ENCODE measurements around the gene SLC8A2.
A peak's percentile ranks its signal among the peaks of the same experiment; 100 is the strongest.

The SLC8A2 gene

DNA sequence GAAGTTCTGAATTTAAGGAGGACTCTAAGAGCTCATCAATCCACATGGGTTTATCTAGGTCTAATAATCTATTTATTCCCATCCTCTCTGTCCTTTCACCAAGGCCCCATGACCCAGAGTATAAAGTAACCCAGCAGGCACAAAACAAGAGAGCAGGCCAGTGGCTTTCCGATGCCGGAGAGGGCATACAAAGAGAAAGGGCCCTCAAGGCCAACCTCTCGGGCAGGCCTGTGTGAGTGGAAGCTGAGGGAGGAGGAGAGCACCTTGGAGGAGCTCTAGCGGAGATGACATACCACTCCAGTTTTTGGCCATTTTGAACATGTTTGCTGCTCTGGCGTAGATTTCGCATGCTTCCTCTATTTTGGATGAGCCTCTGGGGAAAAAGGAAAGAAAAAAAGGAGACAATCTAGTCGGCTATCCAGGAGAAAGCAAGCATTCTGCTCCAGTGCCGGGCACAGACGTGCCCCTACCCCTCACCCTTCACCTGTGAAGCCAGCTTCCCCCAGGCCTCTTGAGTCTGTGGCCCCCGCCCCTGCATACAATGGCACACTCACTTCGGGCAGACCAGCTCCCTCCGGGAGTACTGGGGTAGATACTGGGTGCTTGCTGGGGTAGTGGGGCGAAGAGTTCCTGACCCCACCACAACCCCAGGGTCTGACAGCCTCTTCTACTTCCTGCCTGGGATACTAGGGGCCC lies 31.6 kb upstream of the SLC8A2 start:
- no peak overlapping the region for H2BK12ac ChIP-seq (ENCODE audit: low read length)
- H3K14ac ChIP-seq (ENCODE audit: low read length): no peak overlapping the region
- peaks cover 12 to 47% of the 10 kb centered on the region in 2 donors for H3K36me3 ChIP-seq (replicated peaks in 1 of 2; ENCODE audit: control insufficient read depth in 2 of 2, insufficient read depth in 2 of 2, low read length in 2 of 2)
- H3K27me3 ChIP-seq (ENCODE audit: control insufficient read depth in 3 of 3, insufficient read depth in 3 of 3, low read depth in 1 of 3, low read length in 3 of 3): no peaks in the 10 kb centered on the region
- H2AK5ac ChIP-seq (ENCODE audit: low read depth, low read length): no peak overlapping the region
- H3K18ac ChIP-seq (ENCODE audit: low read length): no peak overlapping the region
- no peak overlapping the region for H2BK5ac ChIP-seq (ENCODE audit: low read length)
- H2AFZ ChIP-seq (ENCODE audit: low read length): no peak overlapping the region
- no peak overlapping the region for H3K4ac ChIP-seq (ENCODE audit: low read length)
- H2BK120ac ChIP-seq (ENCODE audit: low read depth, low read length): no peak overlapping the region
- no peaks in the 10 kb centered on the region for H3K9me3 ChIP-seq (replicated peaks in 1 of 2; ENCODE audit: control insufficient read depth in 2 of 2, insufficient read depth in 1 of 2, low read depth in 1 of 2, low read length in 2 of 2)
- H3K4me1 ChIP-seq (ENCODE audit: control insufficient read depth in 2 of 2, insufficient read depth in 1 of 2, low read depth in 1 of 2, low read length in 2 of 2): peaks cover 0 to 13% of the 10 kb centered on the region in 2 donors
- no peak overlapping the region for H4K8ac ChIP-seq (ENCODE audit: low read depth, low read length)
- no peak overlapping the region for H2BK15ac ChIP-seq (ENCODE audit: low read length)
- H3K4me3 ChIP-seq (ENCODE audit: low read length in 2 of 2): no peak overlapping the region
- peaks cover 9% of the 10 kb centered on the region for H3K79me1 ChIP-seq (ENCODE audit: low read depth, low read length)
- no peak overlapping the region for H4K91ac ChIP-seq (ENCODE audit: low read depth, low read length, poor library complexity)
- H3K23ac ChIP-seq (ENCODE audit: low read depth, low read length, poor library complexity): no peak overlapping the region
- H3K9ac ChIP-seq (ENCODE audit: low read depth, low read length, poor library complexity): no peak overlapping the region
- WGBS, 2 donors (ENCODE audit: extremely low coverage in 2 of 2, insufficient read length in 2 of 2, insufficient replicate concordance in 1 of 2): no CpG with 5 or more reads among the region's 13 CpGs
- DNase-seq (ENCODE audit: low spot score): no peak
- H3K27ac ChIP-seq (replicated peaks; ENCODE audit: low read length): no peak overlapping the region
- no peak overlapping the region for H3K4me2 ChIP-seq (ENCODE audit: insufficient read depth, low read length, poor library complexity, severe bottlenecking)

- no peak for DNase-seq (ENCODE audit: low spot score)
- Histone ChIP-seq H3K4ac (ENCODE audit: low read length) (no peak overlapping the region), H2BK15ac (ENCODE audit: low read length) (no peak overlapping the region), H3K27ac (replicated peaks; ENCODE audit: low read length) (no peak overlapping the region), H3K36me3 (replicated peaks in 1 of 2; ENCODE audit: control insufficient read depth in 2 of 2, insufficient read depth in 2 of 2, low read length in 2 of 2) (peaks cover 14 to 64% of the 10 kb centered on the region in 2 donors), H3K79me1 (ENCODE audit: low read depth, low read length) (peaks cover 12% of the 10 kb centered on the region), H3K18ac (ENCODE audit: low read length) (peak overlapping the region; percentile 66), H3K14ac (ENCODE audit: low read length) (no peak overlapping the region), H2AFZ (ENCODE audit: low read length) (no peak overlapping the region), H3K9ac (ENCODE audit: low read depth, low read length, poor library complexity) (peak overlapping the region; percentile 56), H3K4me2 (ENCODE audit: insufficient read depth, low read length, poor library complexity, severe bottlenecking) (no peak overlapping the region), H2BK120ac (ENCODE audit: low read depth, low read length) (no peak overlapping the region), H3K27me3 (ENCODE audit: control insufficient read depth in 3 of 3, insufficient read depth in 3 of 3, low read depth in 1 of 3, low read length in 3 of 3) (no peaks in the 10 kb centered on the region), H3K9me3 (replicated peaks in 1 of 2; ENCODE audit: control insufficient read depth in 2 of 2, insufficient read depth in 1 of 2, low read depth in 1 of 2, low read length in 2 of 2) (no peaks in the 10 kb centered on the region), H2BK5ac (ENCODE audit: low read length) (no peak overlapping the region), H4K91ac (ENCODE audit: low read depth, low read length, poor library complexity) (no peak overlapping the region), H2AK5ac (ENCODE audit: low read depth, low read length) (no peak overlapping the region), H4K8ac (ENCODE audit: low read depth, low read length) (no peak overlapping the region), H3K4me3 (ENCODE audit: low read length in 2 of 2) (no peak overlapping the region), H3K23ac (ENCODE audit: low read depth, low read length, poor library complexity) (no peak overlapping the region), H2BK12ac (ENCODE audit: low read length) (no peak overlapping the region), H3K4me1 (ENCODE audit: control insufficient read depth in 2 of 2, insufficient read depth in 1 of 2, low read depth in 1 of 2, low read length in 2 of 2) (no peaks in the 10 kb centered on the region)
- no CpG with 5 or more reads among the region's 32 CpGs for WGBS, 2 donors (ENCODE audit: extremely low coverage in 2 of 2, insufficient read length in 2 of 2, insufficient replicate concordance in 1 of 2)
Measured at GRCh38 chr19:47499863-47500830, 28.5 kb upstream of the SLC8A2 start.

GRCh38 chr19:47499371-47499770 lies 27.7 kb upstream of the SLC8A2 start:
- H2BK15ac ChIP-seq (ENCODE audit: low read length): no peak overlapping the region
- no peak overlapping the region for H3K9ac ChIP-seq (ENCODE audit: low read depth, low read length, poor library complexity)
- no peak overlapping the region for H2BK120ac ChIP-seq (ENCODE audit: low read depth, low read length)
- no peaks in the 10 kb centered on the region for H3K27me3 ChIP-seq (ENCODE audit: control insufficient read depth in 3 of 3, insufficient read depth in 3 of 3, low read depth in 1 of 3, low read length in 3 of 3)
- H3K4me1 ChIP-seq (ENCODE audit: control insufficient read depth in 2 of 2, insufficient read depth in 1 of 2, low read depth in 1 of 2, low read length in 2 of 2): no peaks in the 10 kb centered on the region
- H2AK5ac ChIP-seq (ENCODE audit: low read depth, low read length): no peak overlapping the region
- H3K14ac ChIP-seq (ENCODE audit: low read length): no peak overlapping the region
- no CpG with 5 or more reads among the region's 7 CpGs for WGBS, 2 donors (ENCODE audit: extremely low coverage in 2 of 2, insufficient read length in 2 of 2, insufficient replicate concordance in 1 of 2)
- no peak overlapping the region for H3K18ac ChIP-seq (ENCODE audit: low read length)
- H2AFZ ChIP-seq (ENCODE audit: low read length): no peak overlapping the region
- H3K4me3 ChIP-seq (ENCODE audit: low read length in 2 of 2): no peak overlapping the region
- H3K4me2 ChIP-seq (ENCODE audit: insufficient read depth, low read length, poor library complexity, severe bottlenecking): no peak overlapping the region
- H4K91ac ChIP-seq (ENCODE audit: low read depth, low read length, poor library complexity): no peak overlapping the region
- no peak overlapping the region for H2BK12ac ChIP-seq (ENCODE audit: low read length)
- H3K79me1 ChIP-seq (ENCODE audit: low read depth, low read length): peaks cover 14% of the 10 kb centered on the region
- DNase-seq (ENCODE audit: low spot score): no peak
- no peaks in the 10 kb centered on the region for H3K9me3 ChIP-seq (replicated peaks in 1 of 2; ENCODE audit: control insufficient read depth in 2 of 2, insufficient read depth in 1 of 2, low read depth in 1 of 2, low read length in 2 of 2)
- H3K23ac ChIP-seq (ENCODE audit: low read depth, low read length, poor library complexity): peak overlapping the region; percentile 31
- H3K27ac ChIP-seq (replicated peaks; ENCODE audit: low read length): no peak overlapping the region
- H2BK5ac ChIP-seq (ENCODE audit: low read length): no peak overlapping the region
- H4K8ac ChIP-seq (ENCODE audit: low read depth, low read length): no peak overlapping the region
- peaks cover 14 to 67% of the 10 kb centered on the region in 2 donors for H3K36me3 ChIP-seq (replicated peaks in 1 of 2; ENCODE audit: control insufficient read depth in 2 of 2, insufficient read depth in 2 of 2, low read length in 2 of 2)
- H3K4ac ChIP-seq (ENCODE audit: low read length): peak overlapping the region; percentile 6

GRCh38 chr19:47498561-47498960 lies 26.9 kb upstream of the SLC8A2 start:
- Histone ChIP-seq H3K23ac (ENCODE audit: low read depth, low read length, poor library complexity) (no peak overlapping the region), H3K4me3 (ENCODE audit: low read length in 2 of 2) (peak overlapping the region in 1 of 2 donors; percentile 11), H3K14ac (ENCODE audit: low read length) (no peak overlapping the region), H3K36me3 (replicated peaks in 1 of 2; ENCODE audit: control insufficient read depth in 2 of 2, insufficient read depth in 2 of 2, low read length in 2 of 2) (peaks cover 14 to 59% of the 10 kb centered on the region in 2 donors), H3K9me3 (replicated peaks in 1 of 2; ENCODE audit: control insufficient read depth in 2 of 2, insufficient read depth in 1 of 2, low read depth in 1 of 2, low read length in 2 of 2) (no peaks in the 10 kb centered on the region), H4K8ac (ENCODE audit: low read depth, low read length) (peak overlapping the region; percentile 27), H3K27me3 (ENCODE audit: control insufficient read depth in 3 of 3, insufficient read depth in 3 of 3, low read depth in 1 of 3, low read length in 3 of 3) (no peaks in the 10 kb centered on the region), H2AK5ac (ENCODE audit: low read depth, low read length) (no peak overlapping the region), H2BK5ac (ENCODE audit: low read length) (no peak overlapping the region), H3K27ac (replicated peaks; ENCODE audit: low read length) (no peak overlapping the region), H2BK120ac (ENCODE audit: low read depth, low read length) (no peak overlapping the region), H3K18ac (ENCODE audit: low read length) (no peak overlapping the region), H2AFZ (ENCODE audit: low read length) (no peak overlapping the region), H3K4me1 (ENCODE audit: control insufficient read depth in 2 of 2, insufficient read depth in 1 of 2, low read depth in 1 of 2, low read length in 2 of 2) (no peaks in the 10 kb centered on the region), H3K9ac (ENCODE audit: low read depth, low read length, poor library complexity) (no peak overlapping the region), H2BK15ac (ENCODE audit: low read length) (no peak overlapping the region), H3K4ac (ENCODE audit: low read length) (no peak overlapping the region), H3K4me2 (ENCODE audit: insufficient read depth, low read length, poor library complexity, severe bottlenecking) (no peak overlapping the region), H2BK12ac (ENCODE audit: low read length) (no peak overlapping the region), H4K91ac (ENCODE audit: low read depth, low read length, poor library complexity) (no peak overlapping the region), H3K79me1 (ENCODE audit: low read depth, low read length) (peaks cover 14% of the 10 kb centered on the region)
- DNase-seq (ENCODE audit: low spot score): no peak
- WGBS, 2 donors (ENCODE audit: extremely low coverage in 2 of 2, insufficient read length in 2 of 2, insufficient replicate concordance in 1 of 2): no CpG with 5 or more reads among the region's 5 CpGs

All from neuronal stem cell (in vitro differentiated cells).